ENCODE measurements around the gene TLL1. TPM values are rescaled to one million over a fixed set of nuclear protein-coding genes. Genes with fewer than 3 reads are reported as not detected.

Gene TLL1
- total RNA-seq, 4 donors from 2014 or later = 0.62 to 2.3 (median 1.1) TPM

- DNase-seq = no peak
- in situ Hi-C loops (cut with MboI; ENCODE audit: low sequenced_read_pairs in 4 of 4) (loop anchor here in 3 of 4 donors (5.0 to 25.0 kb wide), 3 partner anchors 550 to 955 kb away; no protein-coding TSS in a partner anchor), intact Hi-C loops (cut with DNase I; ENCODE audit: low total_unique reads) (loop anchor here (2.0 to 5.0 kb wide), 2 partner anchors 553 to 600 kb away; no protein-coding TSS in a partner anchor)
- no peaks in the 10 kb centered on the region for H3K27me3 ChIP-seq
- H3K9me3 ChIP-seq = no peaks in the 10 kb centered on the region
- no peak for TF ChIP-seq POLR2A (IDR thresholded peaks at IDR 0.05)
- TF ChIP-seq CTCF (IDR thresholded peaks at IDR 0.05 in 4 of 5, conservative IDR thresholded peaks at IDR 0.05 in 1 of 5) = peak; percentile 39 to 77 (median 67)
- H3K36me3 ChIP-seq = no peaks in the 10 kb centered on the region
- no peak overlapping the region for H3K4me3 ChIP-seq
- H3K27ac ChIP-seq = no peak overlapping the region
- no peaks in the 10 kb centered on the region for H3K4me1 ChIP-seq
- no peak for ATAC-seq
These were observed 219.0 kb downstream of the TLL1 start for GRCh38 chr4:166091912-166092510.

GRCh38 chr4:166092797-166093290 lies 219.8 kb downstream of the TLL1 start:
- Histone ChIP-seq H3K4me3 (no peak overlapping the region), H3K36me3 (no peaks in the 10 kb centered on the region), H3K9me3 (no peaks in the 10 kb centered on the region), H3K27ac (no peak overlapping the region), H3K4me1 (no peaks in the 10 kb centered on the region), H3K27me3 (no peaks in the 10 kb centered on the region)
- ATAC-seq (no peak), DNase-seq (no peak)
- TF ChIP-seq POLR2A (IDR thresholded peaks at IDR 0.05) (no peak), CTCF (IDR thresholded peaks at IDR 0.05 in 4 of 5, conservative IDR thresholded peaks at IDR 0.05 in 1 of 5) (no peak)
- in situ Hi-C loops (cut with MboI; ENCODE audit: low sequenced_read_pairs in 4 of 4) = loop anchor here in 3 of 4 donors (5.0 to 25.0 kb wide), 3 partner anchors 551 to 956 kb away; no protein-coding TSS in a partner anchor
- intact Hi-C loops (cut with DNase I; ENCODE audit: low total_unique reads) = loop anchor here (2.0 to 5.0 kb wide), 2 partner anchors 554 to 601 kb away; no protein-coding TSS in a partner anchor

- ATAC-seq (no peak), DNase-seq (no peak)
- Histone ChIP-seq H3K36me3 (no peaks in the 10 kb centered on the region), H3K27ac (no peak overlapping the region), H3K27me3 (no peaks in the 10 kb centered on the region), H3K4me1 (no peaks in the 10 kb centered on the region), H3K9me3 (no peaks in the 10 kb centered on the region), H3K4me3 (no peak overlapping the region)
- intact Hi-C loops (cut with DNase I; ENCODE audit: low total_unique reads) (no loop called here), in situ Hi-C loops (cut with MboI; ENCODE audit: low sequenced_read_pairs in 4 of 4) (no loop called here)
- no peak for TF ChIP-seq CTCF (IDR thresholded peaks at IDR 0.05 in 4 of 5, conservative IDR thresholded peaks at IDR 0.05 in 1 of 5)
These were observed 231.6 kb downstream of the TLL1 start for GRCh38 chr4:166104623-166105022.

DNA sequence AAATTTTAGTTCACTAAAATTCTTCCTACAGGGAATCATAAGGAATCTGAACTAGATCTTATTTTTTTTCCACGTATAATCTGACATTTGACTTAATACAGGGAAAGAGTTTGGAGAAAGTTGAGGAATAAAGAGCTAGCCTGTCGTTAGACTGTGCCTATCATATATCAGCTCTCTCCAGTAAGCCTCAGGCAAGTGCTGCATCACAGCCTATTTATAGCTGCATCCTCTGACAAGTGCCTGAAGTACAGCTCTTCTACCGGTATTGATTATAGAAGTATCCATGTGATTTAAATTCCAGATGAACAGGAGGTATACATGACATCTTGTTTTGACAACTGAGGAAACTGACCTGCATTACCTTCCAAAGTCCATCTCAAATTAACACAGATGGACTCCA lies 248.9 kb downstream of the TLL1 start:
- peak; percentile 99 for ATAC-seq
- intact Hi-C loops (cut with DNase I; ENCODE audit: low total_unique reads) = no loop called here

More for the DNA sequence above, 248.9 kb downstream of the TLL1 start:
- Histone ChIP-seq H3K9me3 (no peaks in the 10 kb centered on the region), H3K4me1 (peaks cover 0 to 5% of the 10 kb centered on the region in 2 donors), H3K4me3 (peak overlapping the region in 3 of 4 donors; percentile 10 to 32 (median 15)), H3K36me3 (no peaks in the 10 kb centered on the region), H3K27me3 (no peaks in the 10 kb centered on the region), H3K27ac (no peak overlapping the region)
- TF ChIP-seq POLR2A (IDR thresholded peaks at IDR 0.05) (no peak), CTCF (IDR thresholded peaks at IDR 0.05 in 4 of 5, conservative IDR thresholded peaks at IDR 0.05 in 1 of 5) (no peak)
- in situ Hi-C loops (cut with MboI; ENCODE audit: low sequenced_read_pairs in 4 of 4) = no loop called here
- peak; percentile 5 to 33 for DNase-seq

Data from gastrocnemius medialis (tissue), 4 donors.